Naive B cell (primary cell): ENCODE measurements around the gene RHOG. TPM values are rescaled to one million over a fixed set of nuclear protein-coding genes. Genes with fewer than 3 reads are reported as not detected.
"Not testable (repeated sequence)": the region's sequence is repeated elsewhere in the genome, so short reads cannot be mapped to it uniquely, and the experiment has no call there.

Experiments used
- ATAC-seq, 2 donors: fragments of 150-1000 bp; cut with Tn5 transposase; 2 replicates each; pipeline ENCODE4 v1.10.0; 2021; ENCODE audit warnings: low read depth in 2 of 2, mild to moderate bottlenecking in 2 of 2, moderate library complexity in 2 of 2
- DNase-seq: peaks from one replicate; pipeline ENCODE4 v3.0.0; 2022
- H3K27ac Mint-ChIP-seq, 6 donors: one replicate each; pipeline ENCODE4 v1.8.0; 2020 to 2022; ENCODE audit warnings: mild to moderate bottlenecking in 6 of 6, mixed read lengths in 6 of 6, moderate library complexity in 5 of 6, inconsistent platforms in 2 of 6
- H3K27me3 Mint-ChIP-seq, 3 donors: one replicate each; pipeline ENCODE4 v1.8.0; 2021 to 2022; ENCODE audit warnings: mixed read lengths in 3 of 3, mild to moderate bottlenecking in 1 of 3
- H3K36me3 Mint-ChIP-seq, 2 donors: one replicate each; pipeline ENCODE4 v1.8.0; 2020 to 2022; ENCODE audit warnings: mixed read lengths in 2 of 2, inconsistent platforms in 1 of 2, mild to moderate bottlenecking in 1 of 2
- H3K4me1 Mint-ChIP-seq, 3 donors: one replicate each; pipeline ENCODE4 v1.8.0; 2020 to 2022; ENCODE audit warnings: mixed read lengths in 3 of 3, inconsistent platforms in 1 of 3, mild to moderate bottlenecking in 1 of 3, moderate library complexity in 1 of 3
- H3K4me3 Mint-ChIP-seq, 8 donors: one replicate each; pipeline ENCODE4 v1.8.0; 2020 to 2022; ENCODE audit warnings: mild to moderate bottlenecking in 8 of 8, mixed read lengths in 8 of 8, moderate library complexity in 8 of 8, inconsistent platforms in 2 of 8
- H3K9me3 Mint-ChIP-seq, 7 donors: one replicate each; pipeline ENCODE4 v1.8.0; 2020 to 2022; ENCODE audit warnings: mixed read lengths in 7 of 7, mild to moderate bottlenecking in 5 of 7, inconsistent platforms in 2 of 7, moderate library complexity in 1 of 7
- polyA plus RNA-seq, 6 donors: library from polyadenylated mRNA; unstranded; fragments of 300-500 nt; fragmentation: Illumina TruSeq; gene quantifications; one replicate each; pipeline ENCODE4 v1.2.3, GENCODE V29; 2021; ENCODE audit warnings: low read depth in 6 of 6

RHOG gene
- polyA plus RNA-seq, 6 donors from 2014 or later, result 88.9 to 144 (median 117) TPM

DNA sequence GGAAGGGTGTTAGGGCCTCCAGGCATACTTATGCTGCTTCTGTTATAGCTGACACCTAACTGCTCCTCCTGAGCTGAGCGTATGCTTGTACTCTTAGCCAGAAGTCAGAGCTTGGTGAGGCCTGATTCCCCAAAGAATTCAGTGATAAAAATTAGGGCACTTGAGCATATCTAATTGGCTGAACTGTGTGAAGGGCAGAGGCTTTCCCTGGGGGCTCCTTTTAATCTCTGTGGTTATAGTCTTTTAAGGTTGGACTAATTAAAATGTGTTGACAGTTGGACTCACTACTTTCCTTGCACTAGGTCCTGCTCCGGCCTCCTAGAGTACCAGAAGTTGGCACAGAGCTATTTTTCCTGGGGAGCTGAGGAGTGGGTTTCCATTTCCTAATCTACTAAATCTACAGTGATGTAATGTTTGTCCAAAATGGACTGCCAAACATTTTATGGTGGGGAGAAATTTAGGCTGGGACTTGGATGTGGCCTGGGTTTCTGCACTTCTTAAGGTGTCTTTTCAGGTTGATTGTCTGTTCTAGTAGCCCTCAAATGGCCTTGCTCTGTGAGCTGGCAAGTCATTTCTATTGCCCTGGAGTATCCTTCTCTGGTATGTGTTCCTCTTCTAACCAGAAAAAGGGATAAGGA, 33.1 kb upstream of the RHOG start:
- peak overlapping the region; percentile 26 to 82 (median 58) for H3K27ac Mint-ChIP-seq
- no peaks in the 10 kb centered on the region for H3K36me3 Mint-ChIP-seq
- H3K9me3 Mint-ChIP-seq, result no peaks in the 10 kb centered on the region
- ATAC-seq (peak in 1 of 2 donors; percentile 32), DNase-seq (no peak)
- H3K4me3 Mint-ChIP-seq, result peak overlapping the region in 6 of 8 donors; percentile 31 to 80 (median 49)
- no peaks in the 10 kb centered on the region for H3K27me3 Mint-ChIP-seq
- H3K4me1 Mint-ChIP-seq, result peaks cover 66 to 95% (median 92%) of the 10 kb centered on the region in 3 donors

DNA sequence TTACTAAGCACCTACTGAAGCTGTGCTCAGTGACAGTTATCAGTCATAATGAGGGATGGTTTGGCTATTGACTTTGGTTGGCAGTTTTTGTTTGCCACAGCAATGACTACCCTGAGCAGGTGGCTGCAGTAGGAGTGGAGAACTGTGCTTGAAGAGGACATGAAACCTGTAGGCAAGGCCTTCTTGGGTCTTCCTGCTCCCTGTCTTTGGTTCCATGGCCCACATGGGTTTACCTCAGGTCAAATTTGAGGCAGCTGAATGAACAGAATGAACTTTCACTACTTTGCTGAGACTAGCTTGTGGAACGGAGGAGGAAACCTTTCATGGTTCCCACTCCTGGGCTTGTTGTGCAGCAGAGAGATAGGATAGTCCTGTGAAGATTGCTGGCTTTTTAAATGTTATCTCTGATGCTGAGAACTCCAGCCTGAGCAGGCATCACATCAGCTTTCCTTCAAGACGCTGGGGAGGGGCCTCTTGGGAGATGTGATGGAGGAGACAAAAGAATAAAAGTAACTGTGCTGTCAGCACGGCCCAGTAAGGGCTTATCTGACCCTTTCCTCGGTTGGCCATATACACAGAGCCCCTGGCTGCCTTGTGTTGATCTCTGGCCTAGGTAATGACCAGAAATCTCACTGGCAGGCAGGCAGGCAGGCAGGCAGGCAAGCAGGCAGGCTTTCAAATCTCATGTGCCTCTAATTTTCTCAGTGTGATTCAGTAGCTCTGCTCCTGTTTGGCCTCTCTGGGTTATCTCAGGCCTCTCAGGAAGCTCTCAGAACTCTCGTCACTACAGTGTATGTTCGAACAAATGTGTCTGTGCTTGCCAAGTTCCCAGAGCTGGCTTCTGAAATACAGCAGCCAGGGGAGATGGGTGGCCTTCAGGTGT, 26.7 kb upstream of the RHOG start:
- Mint-ChIP-seq H3K36me3 (no peaks in the 10 kb centered on the region), H3K9me3 (no peaks in the 10 kb centered on the region), H3K4me3 (peak overlapping the region in 7 of 8 donors; percentile 5 to 78 (median 62)), H3K4me1 (peaks cover 59 to 94% (median 82%) of the 10 kb centered on the region in 3 donors), H3K27me3 (no peaks in the 10 kb centered on the region), H3K27ac (peak overlapping the region; percentile 85 to 90 (median 87))
- DNase-seq (no peak), ATAC-seq (peak; percentile 50 to 55)

DNA sequence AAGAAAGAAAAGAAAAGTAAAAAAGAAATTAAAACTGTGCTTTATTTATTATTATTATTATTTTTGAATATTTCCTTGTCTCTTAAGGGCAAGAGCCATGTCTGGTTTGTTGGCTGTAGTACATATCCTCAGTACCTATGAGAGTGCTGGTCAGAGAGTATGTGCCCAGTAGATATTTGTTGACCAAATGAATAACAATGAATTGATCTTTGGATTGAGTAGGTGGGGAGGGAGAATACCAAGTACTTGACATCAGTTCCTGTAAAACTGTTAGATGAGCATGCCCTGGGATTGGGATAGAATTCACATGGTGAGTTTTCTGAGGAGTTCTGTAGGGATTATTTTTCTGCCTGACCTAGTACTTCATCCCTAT, 26.1 kb upstream of the RHOG start:
- H3K4me3 Mint-ChIP-seq, result peak overlapping the region in 6 of 8 donors; percentile 5 to 78 (median 59)
- DNase-seq (no peak), ATAC-seq (no peak)
- no peaks in the 10 kb centered on the region for H3K9me3 Mint-ChIP-seq
- peak overlapping the region in 5 of 6 donors; percentile 70 to 95 (median 87) for H3K27ac Mint-ChIP-seq
- H3K36me3 Mint-ChIP-seq, result no peaks in the 10 kb centered on the region
- H3K4me1 Mint-ChIP-seq, result peaks cover 63 to 92% (median 85%) of the 10 kb centered on the region in 3 donors
- no peaks in the 10 kb centered on the region for H3K27me3 Mint-ChIP-seq

DNA sequence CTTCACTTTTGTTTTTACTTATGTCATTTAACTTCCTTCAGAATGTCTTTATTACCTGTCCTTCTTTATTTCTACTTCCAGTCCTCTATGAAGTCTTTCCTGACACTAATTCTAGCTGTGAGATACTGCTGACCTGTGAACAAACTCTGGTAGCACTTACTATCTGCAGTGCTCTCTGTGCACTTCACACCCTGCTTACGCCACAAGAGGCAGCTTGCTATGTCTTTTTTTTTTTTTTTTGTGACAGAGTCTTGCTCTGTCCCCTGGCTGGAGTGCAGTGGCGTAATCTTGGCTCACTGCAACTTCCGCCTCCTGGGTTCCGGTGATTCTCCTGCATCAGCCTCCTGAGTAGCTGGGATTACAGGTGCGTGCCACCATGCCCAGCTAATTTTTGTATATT, 25.4 kb upstream of the RHOG start:
- DNase-seq, result no peak
- Mint-ChIP-seq H3K9me3 (no peaks in the 10 kb centered on the region), H3K27ac (peak overlapping the region; percentile 39 to 95 (median 70)), H3K36me3 (no peaks in the 10 kb centered on the region), H3K4me1 (peaks cover 63 to 92% (median 85%) of the 10 kb centered on the region in 3 donors), H3K27me3 (no peaks in the 10 kb centered on the region), H3K4me3 (peak overlapping the region; percentile 33 to 88 (median 71))
- peak; percentile 36 to 51 for ATAC-seq

DNA sequence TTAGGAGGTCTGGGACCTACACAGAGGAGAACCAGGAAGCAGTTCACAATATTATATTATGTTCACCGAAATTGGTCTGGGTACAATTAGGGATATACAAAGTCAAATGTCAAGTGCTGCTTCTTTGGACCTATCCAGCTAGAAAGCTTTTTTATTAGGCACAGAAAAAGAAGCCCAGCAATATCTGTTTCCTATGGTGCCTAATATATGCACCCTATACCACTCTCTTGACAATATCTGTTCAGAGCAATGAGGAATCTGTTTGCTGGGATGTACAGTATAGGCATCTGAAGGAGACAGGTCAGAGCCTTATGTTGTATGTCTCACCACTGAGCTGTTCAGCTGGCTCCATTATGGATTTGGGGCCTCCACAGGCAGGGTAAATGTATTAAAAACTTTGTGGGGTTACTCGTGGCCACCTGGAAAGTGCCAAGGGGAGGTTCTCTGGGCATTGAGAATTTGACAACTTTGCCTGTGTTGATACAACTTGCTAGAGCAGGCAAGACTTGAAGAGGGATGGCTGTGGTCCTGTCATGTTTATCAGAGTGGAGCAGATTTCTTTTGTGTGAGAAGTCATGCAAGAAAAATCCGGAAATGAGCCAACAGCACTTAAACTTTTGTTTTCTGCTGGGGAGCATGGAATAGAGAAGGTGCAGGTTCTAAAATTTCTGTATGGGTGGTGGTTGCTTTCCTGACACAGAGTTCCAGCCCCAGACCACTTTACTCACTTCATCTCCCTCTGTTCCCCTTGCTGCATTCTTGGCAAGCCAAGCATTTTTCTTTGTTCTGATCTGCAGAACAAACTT, 24.8 kb upstream of the RHOG start:
- ATAC-seq (peak; percentile 63 to 73), DNase-seq (peak; percentile 36)
- no peaks in the 10 kb centered on the region for H3K36me3 Mint-ChIP-seq

DNA sequence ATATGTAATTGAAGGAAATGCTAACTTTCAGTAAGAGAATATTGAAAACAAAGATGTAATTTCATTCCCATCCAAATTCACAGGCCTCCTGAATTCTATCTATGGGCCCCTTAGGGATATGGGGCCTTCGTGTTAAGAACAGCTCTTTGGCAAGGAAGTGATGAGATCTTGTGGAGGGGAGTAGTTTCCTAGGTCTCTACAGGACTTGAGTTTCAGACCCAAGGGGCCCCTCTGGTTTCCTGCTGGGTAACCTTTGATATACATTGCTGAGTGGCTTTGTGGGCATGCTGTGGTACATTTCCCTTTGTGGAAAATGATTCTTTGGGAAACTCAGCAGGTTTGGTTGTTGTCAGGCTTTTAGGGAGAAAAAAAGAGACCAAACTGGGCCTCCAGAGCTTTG, 20.9 kb upstream of the RHOG start:
- Mint-ChIP-seq H3K27ac (peak overlapping the region in 3 of 6 donors; percentile 41 to 79 (median 54)), H3K4me3 (peak overlapping the region in 7 of 8 donors; percentile 16 to 99 (median 39)), H3K4me1 (peaks cover 73 to 96% (median 83%) of the 10 kb centered on the region in 3 donors), H3K36me3 (no peaks in the 10 kb centered on the region), H3K27me3 (no peaks in the 10 kb centered on the region), H3K9me3 (no peaks in the 10 kb centered on the region)
- no peak for DNase-seq
- ATAC-seq, result no peak

More for the DNA sequence above, 24.8 kb upstream of the RHOG start:
- H3K27me3 Mint-ChIP-seq, result no peaks in the 10 kb centered on the region
- peaks cover 65 to 92% (median 85%) of the 10 kb centered on the region in 3 donors for H3K4me1 Mint-ChIP-seq
- no peaks in the 10 kb centered on the region for H3K9me3 Mint-ChIP-seq
- peak overlapping the region; percentile 33 to 88 (median 71) for H3K4me3 Mint-ChIP-seq
- peak overlapping the region; percentile 19 to 95 (median 70) for H3K27ac Mint-ChIP-seq

DNA sequence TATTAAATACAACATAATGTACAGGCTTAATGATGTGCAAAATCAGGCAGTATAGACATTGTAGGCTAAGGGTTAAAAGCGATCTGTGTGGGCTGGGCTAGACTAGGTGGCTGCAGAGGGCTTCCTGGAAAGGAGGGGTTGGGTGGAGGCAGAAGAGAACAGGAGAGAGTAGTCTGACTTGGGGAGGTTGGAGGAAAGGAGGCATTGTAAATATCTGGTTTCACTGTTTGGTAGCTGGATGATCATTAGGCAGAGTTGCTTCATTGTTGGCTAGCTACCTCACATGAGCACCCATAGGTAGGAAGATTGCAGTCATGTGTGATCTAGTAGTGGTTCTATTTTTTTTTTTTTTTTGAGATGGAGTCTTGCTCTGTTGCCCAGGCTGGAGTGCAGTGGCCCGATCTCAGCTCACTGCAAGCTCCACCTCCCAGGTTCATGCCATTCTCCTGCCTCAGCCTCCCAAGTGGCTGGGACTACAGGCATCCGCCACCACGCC, 20.2 kb upstream of the RHOG start:
- peak; percentile 42 to 50 for ATAC-seq
- not testable (repeated sequence) for DNase-seq, H3K36me3 Mint-ChIP-seq, H3K9me3 Mint-ChIP-seq, H3K27me3 Mint-ChIP-seq
- peak overlapping the region; percentile 36 to 99 (median 84) for H3K4me3 Mint-ChIP-seq
- H3K27ac Mint-ChIP-seq, result peak overlapping the region in 5 of 6 donors; percentile 0 to 80 (median 60)
- H3K4me1 Mint-ChIP-seq, result peaks cover 72 to 94% (median 83%) of the 10 kb centered on the region in 3 donors

DNA sequence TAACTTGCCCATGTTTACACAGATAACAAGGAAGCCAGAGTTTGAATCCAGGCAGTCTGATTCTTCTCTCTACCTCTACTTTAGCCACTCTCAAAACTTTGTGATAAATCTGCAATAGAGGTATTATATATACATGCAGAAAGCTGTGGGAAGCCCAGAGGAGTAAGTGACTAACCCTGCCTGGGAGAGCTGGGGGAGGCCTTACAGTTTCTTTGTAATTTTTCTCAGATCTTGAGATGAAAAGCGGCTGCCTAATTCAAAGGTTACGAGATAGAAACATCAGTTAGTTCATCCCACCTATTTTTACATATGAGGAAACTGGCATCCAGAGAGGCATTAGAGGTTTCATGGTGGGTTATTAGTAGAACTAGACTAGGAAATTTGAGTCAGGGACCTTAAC, 19.6 kb upstream of the RHOG start:
- ATAC-seq, result no peak

DNA sequence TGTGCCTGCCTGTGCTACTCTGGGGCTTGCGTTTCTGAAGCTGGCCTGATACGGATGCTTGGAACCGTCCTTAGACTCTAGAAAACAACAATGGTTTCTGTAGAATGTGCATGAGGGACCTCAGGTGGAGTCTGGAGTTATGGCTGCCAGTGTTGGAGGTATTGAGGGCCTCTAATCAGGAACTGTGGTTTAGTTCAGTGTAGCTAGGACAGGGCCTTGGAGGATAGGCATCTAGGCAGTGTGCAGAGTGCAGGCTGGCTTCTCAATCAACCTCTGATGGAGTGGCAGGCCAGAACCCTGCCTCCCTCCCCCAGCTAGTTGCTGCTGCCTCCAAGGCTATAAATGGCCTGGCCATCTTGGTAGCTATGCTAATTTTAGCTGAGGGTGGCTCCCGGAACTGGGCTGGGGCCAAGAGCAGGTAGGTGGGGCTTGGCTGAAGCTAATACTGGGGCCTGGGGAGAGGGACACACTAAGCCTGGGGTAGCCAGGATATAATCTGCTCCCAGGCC, 18.7 kb upstream of the RHOG start:
- DNase-seq, result no peak
- peaks cover 0 to 4% of the 10 kb centered on the region in 2 donors for H3K36me3 Mint-ChIP-seq
- no peak for ATAC-seq
- H3K27ac Mint-ChIP-seq, result peak overlapping the region in 4 of 6 donors; percentile 22 to 99 (median 52)
- H3K4me3 Mint-ChIP-seq, result peak overlapping the region in 7 of 8 donors; percentile 83 to 99 (median 95)
- no peaks in the 10 kb centered on the region for H3K9me3 Mint-ChIP-seq
- H3K4me1 Mint-ChIP-seq, result peaks cover 65 to 83% (median 78%) of the 10 kb centered on the region in 3 donors
- H3K27me3 Mint-ChIP-seq, result no peaks in the 10 kb centered on the region

More for the DNA sequence above, 19.6 kb upstream of the RHOG start:
- Mint-ChIP-seq H3K9me3 (no peaks in the 10 kb centered on the region), H3K27ac (peak overlapping the region in 4 of 6 donors; percentile 0 to 72 (median 25)), H3K4me1 (peaks cover 67 to 88% (median 80%) of the 10 kb centered on the region in 3 donors), H3K36me3 (peaks cover 0 to 4% of the 10 kb centered on the region in 2 donors), H3K4me3 (peak overlapping the region; percentile 9 to 99 (median 78)), H3K27me3 (no peaks in the 10 kb centered on the region)
- DNase-seq, result no peak

DNA sequence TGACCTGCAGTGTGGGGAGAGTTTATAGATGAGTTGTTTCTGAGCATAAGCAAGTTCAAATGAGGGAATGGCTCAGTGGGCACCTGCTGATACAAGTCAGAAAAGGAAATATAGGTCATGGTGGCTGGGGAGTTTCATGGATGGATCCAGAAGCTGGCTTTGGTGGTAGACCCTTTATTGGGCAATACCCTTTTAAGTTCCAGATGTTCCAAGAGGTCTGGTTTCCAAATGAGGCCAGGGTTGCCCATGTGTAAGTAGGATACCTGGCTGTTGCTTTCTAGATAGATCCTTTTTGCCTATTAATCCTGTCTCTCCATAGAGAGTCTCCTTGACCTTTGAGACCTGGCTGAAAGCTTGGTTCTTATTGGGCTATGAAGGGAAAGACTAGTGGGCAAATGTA, 16.9 kb upstream of the RHOG start:
- Mint-ChIP-seq H3K9me3 (no peaks in the 10 kb centered on the region), H3K4me1 (peaks cover 74 to 82% (median 82%) of the 10 kb centered on the region in 3 donors), H3K36me3 (peaks cover 0 to 4% of the 10 kb centered on the region in 2 donors), H3K27me3 (no peaks in the 10 kb centered on the region), H3K27ac (peak overlapping the region; percentile 50 to 99 (median 74)), H3K4me3 (peak overlapping the region; percentile 87 to 99 (median 96))
- ATAC-seq (no peak), DNase-seq (no peak)

DNA sequence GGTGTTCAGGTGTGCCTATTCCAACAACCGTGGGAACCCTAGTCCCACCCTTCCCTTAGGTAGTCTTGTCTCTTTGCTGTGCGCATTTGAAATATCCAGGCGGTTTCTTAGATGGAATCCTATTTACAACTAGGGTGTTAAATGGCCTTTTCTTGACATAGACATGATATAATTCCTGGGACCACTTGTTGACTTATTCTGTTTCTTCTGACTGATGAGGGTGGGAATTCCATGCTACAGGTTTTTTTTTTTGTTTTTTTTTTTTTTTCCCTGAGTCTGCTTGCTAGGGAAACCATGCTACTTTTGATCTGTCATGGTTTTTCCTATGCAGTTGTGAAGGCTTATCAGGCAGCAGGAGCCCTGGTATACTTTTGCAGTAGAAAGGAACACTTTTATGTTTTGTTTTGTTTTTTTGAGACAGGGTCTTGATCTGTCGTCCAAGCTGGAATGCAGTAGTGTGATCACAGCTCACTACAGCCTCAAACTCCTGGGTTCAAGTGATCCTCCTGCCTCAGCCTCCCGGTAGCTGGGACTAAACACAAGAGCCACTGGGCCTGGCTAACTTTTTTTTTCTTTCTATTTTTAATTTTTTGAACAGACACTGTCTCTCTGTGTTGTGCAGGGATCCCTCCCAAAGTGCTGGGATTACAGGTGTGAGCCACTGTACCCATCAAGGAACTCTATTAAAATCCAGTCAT, 16.2 kb upstream of the RHOG start:
- Mint-ChIP-seq H3K9me3 (no peaks in the 10 kb centered on the region), H3K27me3 (no peaks in the 10 kb centered on the region), H3K4me1 (peaks cover 68 to 76% (median 76%) of the 10 kb centered on the region in 3 donors), H3K36me3 (peaks cover 0 to 4% of the 10 kb centered on the region in 2 donors), H3K4me3 (peak overlapping the region; percentile 87 to 99 (median 96)), H3K27ac (peak overlapping the region; percentile 91 to 99 (median 98))
- DNase-seq (no peak), ATAC-seq (no peak)
